Measurements from ENCODE around the gene SLC24A3.

The SLC24A3 gene

GRCh38 chr20:19451923-19452295 lies 239.5 kb downstream of the SLC24A3 start:
- Mint-ChIP-seq H3K4me3 (peak overlapping the region; percentile 35), H3K27ac (peak overlapping the region; percentile 68), H3K4me1 (peaks cover 76% of the 10 kb centered on the region), H3K36me3 (ENCODE audit: low read depth) (peaks cover 12% of the 10 kb centered on the region), H3K27me3 (ENCODE audit: low read depth, poor library complexity) (peaks cover 4% of the 10 kb centered on the region), H3K9me3 (peaks cover 19% of the 10 kb centered on the region)
- DNase-seq = no peak
- TF ChIP-seq CTCF (IDR thresholded peaks at IDR 0.05) = no peak

DNA sequence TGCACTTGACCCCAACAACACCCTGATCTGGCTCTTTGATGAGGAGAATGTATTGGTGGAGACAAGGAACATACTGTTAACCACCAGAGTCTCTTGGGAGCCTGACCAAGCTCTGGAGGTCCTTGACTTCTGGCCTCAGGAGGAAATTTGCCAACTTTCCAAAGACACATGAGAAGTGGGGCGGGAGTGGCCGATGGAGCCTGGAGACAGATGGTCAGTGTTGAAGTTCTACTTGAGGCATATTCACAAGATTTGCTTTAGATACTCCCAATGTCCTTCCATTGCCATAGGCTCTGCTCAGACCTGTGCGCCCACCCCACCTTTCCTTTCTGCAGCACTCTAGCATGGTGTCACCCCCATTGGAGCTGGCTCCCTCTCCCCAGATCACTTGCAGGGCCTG lies 241.0 kb downstream of the SLC24A3 start:
- Mint-ChIP-seq H3K36me3 (ENCODE audit: low read depth) (peaks cover 12% of the 10 kb centered on the region), H3K27ac (peak overlapping the region; percentile 81), H3K4me3 (peak overlapping the region; percentile 39), H3K27me3 (ENCODE audit: low read depth, poor library complexity) (peaks cover 4% of the 10 kb centered on the region), H3K4me1 (peaks cover 87% of the 10 kb centered on the region), H3K9me3 (peaks cover 21% of the 10 kb centered on the region)
- TF ChIP-seq CTCF (IDR thresholded peaks at IDR 0.05) = no peak
- peak; percentile 17 for DNase-seq

DNA sequence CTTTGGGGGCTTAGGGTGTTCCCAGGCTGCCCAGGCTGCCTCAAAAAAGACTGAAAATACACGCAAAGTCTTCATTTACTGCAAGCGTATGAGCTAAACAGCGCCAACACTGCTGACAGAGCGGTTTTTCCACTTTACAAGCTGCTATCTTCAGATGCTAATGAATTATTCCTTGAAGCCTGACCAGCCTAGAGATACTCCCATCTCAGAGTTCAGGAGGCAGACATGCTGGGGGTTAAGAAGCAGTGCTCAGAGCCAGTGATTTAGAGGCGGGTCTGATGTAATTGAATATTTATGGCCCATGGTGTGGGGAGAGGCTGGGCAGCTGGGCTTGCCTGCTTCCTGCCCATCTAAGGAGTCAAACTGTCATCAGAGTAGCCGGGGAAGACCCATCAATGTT lies 241.4 kb downstream of the SLC24A3 start:
- Mint-ChIP-seq H3K4me3 (peak overlapping the region; percentile 39), H3K27ac (peak overlapping the region; percentile 81), H3K4me1 (peaks cover 87% of the 10 kb centered on the region), H3K36me3 (ENCODE audit: low read depth) (peaks cover 12% of the 10 kb centered on the region), H3K27me3 (ENCODE audit: low read depth, poor library complexity) (peaks cover 4% of the 10 kb centered on the region), H3K9me3 (peaks cover 21% of the 10 kb centered on the region)
- DNase-seq = peak; percentile 35
- TF ChIP-seq CTCF (IDR thresholded peaks at IDR 0.05) = no peak

GRCh38 chr20:19456595-19457395 lies 244.4 kb downstream of the SLC24A3 start:
- Mint-ChIP-seq H3K9me3 (peaks cover 21% of the 10 kb centered on the region), H3K4me3 (peak overlapping the region; percentile 31), H3K4me1 (peaks cover 88% of the 10 kb centered on the region), H3K27ac (peak overlapping the region; percentile 86), H3K36me3 (ENCODE audit: low read depth) (peaks cover 12% of the 10 kb centered on the region), H3K27me3 (ENCODE audit: low read depth, poor library complexity) (peaks cover 3% of the 10 kb centered on the region)
- TF ChIP-seq CTCF (IDR thresholded peaks at IDR 0.05) = no peak
- DNase-seq = no peak

- peaks cover 83% of the 10 kb centered on the region for H3K4me1 Mint-ChIP-seq
- peaks cover 3% of the 10 kb centered on the region for H3K27me3 Mint-ChIP-seq (ENCODE audit: low read depth, poor library complexity)
- H3K9me3 Mint-ChIP-seq = peaks cover 21% of the 10 kb centered on the region
- H3K27ac Mint-ChIP-seq = peak overlapping the region; percentile 45
- peak overlapping the region; percentile 36 for H3K4me3 Mint-ChIP-seq
- no peak for TF ChIP-seq CTCF (IDR thresholded peaks at IDR 0.05)
- peaks cover 12% of the 10 kb centered on the region for H3K36me3 Mint-ChIP-seq (ENCODE audit: low read depth)
- DNase-seq = no peak
Observed at GRCh38 chr20:19457611-19458010, 245.2 kb downstream of the SLC24A3 start.

GRCh38 chr20:19460386-19460785 lies 247.9 kb downstream of the SLC24A3 start:
- no peak overlapping the region for H3K27ac Mint-ChIP-seq
- H3K27me3 Mint-ChIP-seq (ENCODE audit: low read depth, poor library complexity) = peaks cover 8% of the 10 kb centered on the region
- H3K36me3 Mint-ChIP-seq (ENCODE audit: low read depth) = peaks cover 9% of the 10 kb centered on the region
- H3K4me1 Mint-ChIP-seq = peaks cover 71% of the 10 kb centered on the region
- no peak for DNase-seq
- H3K4me3 Mint-ChIP-seq = no peak overlapping the region
- peaks cover 16% of the 10 kb centered on the region for H3K9me3 Mint-ChIP-seq
- TF ChIP-seq CTCF (IDR thresholded peaks at IDR 0.05) = no peak
